HG03060 (cell line): ENCODE results near the gene RRP12.
A peak's percentile ranks its signal among the peaks of the same experiment; 100 is the strongest.
"Not testable (repeated sequence)": the region's sequence is repeated elsewhere in the genome, so short reads cannot be mapped to it uniquely, and the experiment has no call there.

Experiments used
- ATAC-seq: cut with Tn5 transposase; IDR thresholded peaks from one replicate; pipeline ENCODE4 v1.9.1; 2021; ENCODE audit warnings: low read depth, moderate number of reproducible peaks; ENCODE audit not compliant: unreplicated experiment

RRP12 gene

DNA sequence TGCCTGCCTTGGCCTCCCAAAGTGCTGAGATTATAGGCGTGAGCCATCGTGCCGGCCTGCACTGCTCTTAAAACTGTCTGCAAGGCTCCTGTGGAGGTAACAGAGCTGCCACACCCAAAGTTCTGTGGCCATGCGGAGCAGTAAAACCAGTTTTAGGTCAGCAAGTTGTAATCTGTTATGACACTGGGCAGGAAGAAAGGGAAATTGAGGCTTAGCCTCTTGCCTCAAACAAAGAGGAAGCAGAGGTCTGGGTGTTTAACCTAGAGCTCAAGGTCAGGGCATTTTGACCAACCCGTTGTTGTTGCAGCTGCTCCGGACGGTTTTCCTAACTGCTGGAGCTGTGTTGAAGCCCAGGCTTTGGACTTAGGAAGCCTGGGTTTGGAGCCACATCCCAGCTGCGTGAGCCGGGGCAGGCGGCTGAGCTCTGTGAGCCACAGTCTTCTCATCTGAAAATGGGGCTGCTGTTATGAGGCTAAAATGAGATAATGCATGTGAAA, 7.4 kb upstream of the RRP12 start:
- ATAC-seq: no peak

DNA sequence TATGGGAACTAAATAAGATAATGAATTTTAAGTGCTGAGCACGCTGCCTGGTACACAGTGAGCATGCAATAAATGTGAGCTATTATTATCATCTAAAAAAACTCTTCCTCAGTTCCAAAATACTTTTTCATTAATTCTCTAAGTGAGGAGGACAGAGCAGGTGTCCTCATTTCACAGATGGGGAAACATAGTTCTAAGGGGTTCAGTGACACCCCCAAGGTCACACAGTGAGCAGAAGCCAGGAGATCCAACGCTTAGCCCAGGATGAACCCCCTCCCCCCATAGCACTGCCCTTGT, 6.8 kb upstream of the RRP12 start:
- no peak for ATAC-seq

- ATAC-seq: peak; percentile 75
Measured at GRCh38 chr10:97407211-97407951, 6.2 kb upstream of the RRP12 start.

DNA sequence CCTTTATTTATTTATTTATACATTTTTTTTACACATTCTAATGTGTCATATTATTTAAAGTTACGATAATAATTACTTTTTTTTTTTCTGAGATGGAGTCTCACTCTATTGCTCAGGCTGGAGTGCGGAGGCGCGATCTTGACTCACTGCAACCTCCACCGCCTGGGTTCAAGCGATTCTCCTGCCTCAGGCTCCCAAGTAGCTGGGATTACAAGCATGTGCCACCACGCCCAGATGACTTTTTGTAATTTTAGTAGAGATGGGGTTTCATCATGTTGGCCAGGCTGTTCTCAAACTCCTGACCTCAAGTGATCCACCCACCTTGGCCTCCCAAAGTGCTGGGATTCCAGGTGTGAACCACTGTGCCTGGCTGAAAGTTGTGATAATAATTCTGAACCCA, 5.3 kb upstream of the RRP12 start:
- not testable (repeated sequence) for ATAC-seq

GRCh38 chr10:97406064-97406463, 4.9 kb upstream of the RRP12 start:
- no peak for ATAC-seq

GRCh38 chr10:97404044-97404443, 2.9 kb upstream of the RRP12 start:
- ATAC-seq: no peak

DNA sequence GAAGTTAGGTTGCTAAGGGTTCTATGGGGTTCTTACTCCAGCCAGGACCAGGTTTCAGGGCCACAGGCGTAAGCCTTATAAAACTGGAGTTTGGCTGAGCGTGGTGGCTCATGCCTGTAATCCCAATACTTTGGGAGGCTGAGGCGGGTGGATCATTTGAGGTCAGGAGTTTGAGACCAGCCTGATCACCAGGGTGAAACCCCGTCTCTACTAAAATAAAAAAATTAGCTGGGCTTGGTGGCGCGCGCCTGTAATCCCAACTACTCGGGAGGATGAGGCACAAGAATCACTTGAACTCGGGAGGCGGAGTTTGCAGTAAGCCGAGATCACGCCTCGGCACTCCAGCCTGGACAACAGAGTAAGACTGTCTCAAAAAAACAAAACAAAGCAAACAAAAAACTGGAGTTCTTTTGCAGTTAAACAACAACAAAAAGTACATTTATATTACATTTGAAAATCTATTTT, 347 bp upstream of the RRP12 start:
- ATAC-seq: no peak

DNA sequence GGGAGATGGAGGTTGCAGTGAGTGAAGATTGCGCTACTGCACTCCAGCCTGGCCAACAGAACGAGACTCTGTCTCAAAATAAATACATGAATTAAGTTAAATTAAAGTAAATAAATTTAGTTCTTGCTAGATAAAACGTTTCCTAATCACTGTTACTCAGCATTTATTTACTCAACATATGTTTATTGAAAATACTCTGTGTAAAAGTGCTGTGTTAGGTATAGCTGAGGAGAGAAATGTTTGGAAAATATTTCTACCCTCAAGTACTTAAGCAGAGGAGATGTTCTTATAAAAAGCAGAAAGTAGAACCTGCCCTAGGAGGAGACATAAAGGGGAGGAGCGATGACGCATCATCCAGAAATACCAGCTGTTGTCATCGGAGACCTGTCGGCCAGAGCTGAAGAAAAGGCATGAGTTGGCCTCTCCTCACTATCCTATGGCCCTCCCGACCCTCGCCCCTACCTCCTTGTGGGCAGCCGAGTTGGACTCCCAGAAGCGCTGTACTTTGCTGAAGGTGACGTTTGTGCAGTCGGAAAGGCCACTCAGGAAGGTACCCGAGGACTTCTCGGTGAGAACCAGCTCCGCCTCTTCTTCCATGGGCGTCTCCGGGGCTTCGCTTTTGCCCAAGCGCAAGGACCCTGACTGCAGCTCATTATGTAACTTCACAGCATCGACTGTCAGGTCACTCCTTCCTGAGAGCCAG, 1.1 kb downstream of the RRP12 start:
- no peak for ATAC-seq

DNA sequence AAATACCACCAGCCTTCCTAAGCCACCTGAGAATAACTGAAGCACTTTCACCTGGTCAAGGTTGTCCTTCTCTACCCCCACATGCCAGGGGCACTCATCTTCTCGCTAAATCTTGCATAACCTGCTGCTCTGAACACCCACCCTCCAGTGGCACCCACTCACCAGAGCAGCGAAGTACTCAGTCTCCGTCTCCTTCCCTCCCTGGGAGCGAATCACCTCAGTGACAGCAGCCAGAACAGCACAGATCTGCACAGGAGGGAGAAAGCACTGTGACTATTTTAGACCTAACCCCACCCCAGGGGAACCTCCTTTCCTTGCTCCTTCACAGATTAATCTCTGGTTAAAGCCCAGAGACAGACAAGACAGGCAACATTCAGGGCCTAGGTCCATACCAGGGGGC, 5.1 kb downstream of the RRP12 start:
- no peak for ATAC-seq

GRCh38 chr10:97393034-97393573, 8.0 kb downstream of the RRP12 start:
- no peak for ATAC-seq

- no peak for ATAC-seq
Measured at GRCh38 chr10:97390091-97390490, 11.0 kb downstream of the RRP12 start.

DNA sequence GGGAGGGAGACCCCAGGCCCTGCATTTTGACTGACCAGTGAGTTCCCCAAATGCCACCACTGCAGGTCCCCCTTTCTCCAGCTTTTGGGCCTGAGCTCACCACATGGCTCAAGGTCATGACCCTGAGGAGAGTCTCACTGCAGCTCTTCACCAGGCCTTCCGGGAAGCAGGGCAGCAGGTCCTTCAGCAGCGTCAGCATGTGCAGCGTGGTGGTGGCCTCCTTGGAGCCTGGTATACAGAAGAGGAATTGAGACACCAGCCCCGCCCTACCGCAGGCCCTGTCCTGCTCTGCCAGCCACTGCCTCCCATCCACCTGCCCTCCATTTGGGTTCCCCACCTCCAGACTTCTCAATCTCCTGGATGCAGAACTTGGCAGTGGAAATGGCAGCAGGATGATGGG, 13.0 kb downstream of the RRP12 start:
- no peak for ATAC-seq

DNA sequence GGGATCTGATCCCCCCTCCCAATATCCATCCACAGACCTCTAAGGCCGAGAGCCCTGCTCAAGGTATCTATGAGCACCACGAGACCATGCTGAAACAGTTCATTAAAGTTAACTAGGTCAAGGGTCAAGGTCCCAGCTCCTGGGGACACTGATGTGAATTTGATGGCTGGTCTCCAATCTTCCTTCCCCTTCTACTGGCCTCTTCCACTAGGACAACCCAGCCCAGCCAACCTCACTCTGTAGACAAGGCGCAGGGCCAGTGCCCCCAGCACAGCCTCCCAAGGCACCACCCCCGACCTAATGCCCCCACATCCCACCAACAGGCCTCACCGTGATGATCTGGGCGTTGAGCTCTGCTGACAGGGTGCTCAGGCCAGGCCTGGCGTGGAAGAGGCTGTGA, 15.6 kb downstream of the RRP12 start:
- ATAC-seq: no peak

DNA sequence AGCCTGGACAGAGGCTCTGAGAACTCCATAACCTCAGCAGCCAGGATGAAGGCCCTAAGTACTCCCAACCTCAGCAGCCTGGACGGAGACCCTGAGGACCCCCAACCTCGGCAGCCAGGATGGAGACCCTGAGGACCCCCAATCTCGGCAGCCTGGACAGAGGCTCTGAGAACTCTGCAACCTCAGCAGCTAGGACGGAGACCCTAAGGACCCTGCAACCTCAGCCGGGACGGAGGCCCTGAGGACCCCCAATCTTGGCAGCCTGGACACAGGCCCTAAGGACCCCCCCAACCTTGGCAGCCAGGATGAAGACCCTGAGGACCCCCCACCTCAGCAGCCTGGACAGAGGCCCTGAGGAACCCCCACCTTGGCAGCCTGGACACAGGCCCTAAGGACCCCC, 16.5 kb downstream of the RRP12 start:
- no peak for ATAC-seq

DNA sequence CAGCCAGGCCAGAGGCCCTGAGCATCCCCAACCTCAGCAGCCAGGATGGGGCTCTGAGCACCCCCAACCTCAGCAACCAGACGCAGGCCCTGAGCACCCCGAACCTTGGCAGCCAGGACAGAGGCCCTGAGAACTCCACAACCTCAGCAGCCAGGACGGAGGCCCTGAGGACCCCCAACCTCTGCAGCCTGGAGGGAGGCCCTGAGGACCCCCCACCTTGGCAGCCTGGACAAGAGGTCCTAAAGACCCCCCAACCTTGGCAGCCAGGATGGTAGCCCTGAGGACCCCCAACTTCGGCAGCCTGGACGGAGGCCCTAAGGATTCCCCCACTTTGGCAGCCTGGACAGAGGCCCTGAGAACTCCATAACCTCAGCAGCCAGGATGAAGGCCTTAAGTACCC, 17.0 kb downstream of the RRP12 start:
- no peak for ATAC-seq

DNA sequence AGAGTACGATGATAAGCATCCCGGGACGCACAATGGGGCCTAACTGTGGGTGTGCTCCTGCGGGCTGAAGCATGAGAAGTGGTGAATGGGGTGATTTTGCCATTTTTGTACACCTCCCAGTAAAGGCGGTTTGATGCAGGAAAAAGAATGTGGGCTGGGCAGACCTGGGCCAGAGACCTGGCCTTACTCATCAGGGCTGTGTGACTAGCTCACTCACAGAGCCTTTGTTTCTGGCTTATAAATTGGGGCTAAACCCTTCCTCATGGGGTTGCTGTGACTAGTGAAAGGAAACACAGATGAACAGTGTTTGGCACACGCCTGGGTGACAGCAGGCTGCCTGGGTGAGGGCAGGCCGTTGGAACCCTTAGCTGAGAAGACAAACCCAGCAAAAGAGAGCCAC, 18.0 kb downstream of the RRP12 start:
- no peak for ATAC-seq

- ATAC-seq: no peak
Measured at GRCh38 chr10:97381626-97382025, 19.5 kb downstream of the RRP12 start.

DNA sequence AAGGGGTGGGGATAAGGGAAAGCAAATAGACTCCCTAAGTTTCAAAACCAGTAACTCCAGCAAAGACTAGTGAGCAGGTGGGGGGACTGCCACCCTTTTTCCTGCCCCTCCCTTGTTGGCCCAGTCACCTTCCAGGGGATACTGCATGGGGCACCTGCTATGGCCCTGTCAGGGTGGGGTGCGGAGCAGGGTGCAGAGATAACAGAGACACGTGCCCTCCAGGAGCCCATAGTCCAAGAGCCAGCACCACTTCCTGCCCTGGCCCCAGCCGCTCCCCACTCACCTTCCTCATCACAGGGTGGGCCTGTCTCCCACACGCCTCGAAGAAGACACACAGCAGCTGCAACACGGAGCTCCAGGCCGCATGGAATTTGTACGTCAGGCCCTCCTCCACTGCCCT, 20.6 kb downstream of the RRP12 start:
- no peak for ATAC-seq

DNA sequence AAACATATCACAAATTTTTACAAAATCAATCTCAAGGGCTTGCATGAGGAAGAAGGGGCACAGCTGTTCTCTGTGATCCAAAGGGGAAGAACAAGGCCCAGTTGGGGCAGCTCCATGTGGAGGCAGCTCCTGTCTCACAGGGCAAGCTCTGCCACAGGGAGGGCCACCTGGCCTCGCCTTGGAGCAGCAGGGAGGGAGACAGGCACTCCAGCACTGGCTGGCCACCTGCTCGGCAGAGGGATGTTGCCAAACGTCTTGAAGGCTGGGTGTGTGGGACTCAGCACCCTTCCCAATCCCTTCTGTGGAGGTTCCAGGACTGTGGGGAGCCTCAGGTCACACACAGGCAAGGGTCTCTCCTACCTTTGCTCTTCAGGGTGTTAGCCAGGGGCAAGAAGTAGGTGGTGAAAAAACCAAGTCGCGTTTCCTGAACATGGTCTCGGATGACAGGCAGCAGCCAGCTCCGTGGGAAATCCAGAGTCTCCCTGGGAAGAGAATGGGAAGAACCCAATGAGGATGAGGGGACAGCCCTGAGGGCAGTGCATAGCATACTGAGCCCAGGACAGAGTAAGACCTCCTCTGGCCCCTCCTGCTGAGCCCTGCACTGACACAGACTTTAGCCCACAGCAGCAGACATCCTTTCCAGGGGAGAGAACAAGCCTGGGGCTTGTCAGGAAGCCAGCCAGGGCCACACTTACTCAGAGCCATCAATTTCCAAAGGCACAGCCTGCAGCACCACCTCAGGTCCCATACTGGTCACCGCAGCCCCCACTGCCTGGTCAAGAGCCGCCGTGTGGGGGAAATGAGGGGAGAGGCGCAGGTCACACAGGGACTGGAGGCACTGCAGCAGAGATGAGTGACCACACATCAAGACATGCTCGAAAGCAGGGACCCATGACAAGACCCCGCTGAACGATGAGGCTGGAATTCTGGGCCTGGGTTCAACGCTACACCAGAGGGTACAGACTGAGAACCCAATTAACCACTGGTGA, 21.9 kb downstream of the RRP12 start:
- no peak for ATAC-seq

GRCh38 chr10:97376413-97376812, 24.7 kb downstream of the RRP12 start:
- ATAC-seq: no peak

- no peak for ATAC-seq
Measured at GRCh38 chr10:97373456-97373855, 27.7 kb downstream of the RRP12 start.
